Fibroblast of lung (primary cell): ENCODE measurements around the gene FAM47E. TPM values are rescaled to one million over a fixed set of nuclear protein-coding genes. Genes with fewer than 3 reads are reported as not detected.

Source experiments
- DNase-seq, 2 donors: peaks; one replicate each; pipeline versions ENCODE4 v3.0.0 to v3.0.0-alpha.2; 2010; ENCODE audit warnings: low read depth in 2 of 2
- H2AFZ ChIP-seq: 2 replicates; pipeline ENCODE4 v1.5.1; 2012; ENCODE audit warnings: low read length, control low read depth, inconsistent platforms
- H3K27ac ChIP-seq: 2 replicates; pipeline ENCODE4 v1.5.1; 2011; ENCODE audit warnings: low read length, control low read depth; ENCODE audit not compliant: insufficient read depth
- H3K27me3 ChIP-seq: 2 replicates; pipeline ENCODE4 v1.5.1; 2011; ENCODE audit warnings: mild to moderate bottlenecking, low read length; ENCODE audit not compliant: control insufficient read depth, insufficient read depth
- H3K36me3 ChIP-seq: 2 replicates; pipeline ENCODE4 v1.5.1; 2011; ENCODE audit warnings: low read length; ENCODE audit not compliant: control insufficient read depth, insufficient read depth
- H3K4me1 ChIP-seq: 2 replicates; pipeline ENCODE4 v1.5.1; 2011; ENCODE audit warnings: low read length; ENCODE audit not compliant: control insufficient read depth, insufficient read depth; ENCODE audit errors: extremely low read depth
- H3K4me2 ChIP-seq: 2 replicates; pipeline ENCODE4 v1.5.1; 2011; ENCODE audit warnings: low read length, control low read depth; ENCODE audit not compliant: insufficient read depth; ENCODE audit errors: extremely low read depth
- H3K4me3 ChIP-seq, 4 experiments: fragments of 200-600 bp in 1 of 4; sonication (generic) in 1 of 4; replicated peaks in 1 of 4; 2 replicates each; pipeline ENCODE4 v1.5.1; 2011 to 2016; ENCODE audit warnings: low read length in 4 of 4, low read depth in 3 of 4, mild to moderate bottlenecking in 3 of 4, control low read depth in 2 of 4, inconsistent platforms in 1 of 4, mixed read lengths in 1 of 4; ENCODE audit not compliant: insufficient read depth in 1 of 4; ENCODE audit errors: control extremely low read depth in 1 of 4
- H3K79me2 ChIP-seq: 2 replicates; pipeline ENCODE4 v1.5.1; 2012; ENCODE audit warnings: mild to moderate bottlenecking, low read length, inconsistent platforms; ENCODE audit not compliant: control insufficient read depth, insufficient read depth
- H3K9ac ChIP-seq: 2 replicates; pipeline ENCODE4 v1.5.1; 2011; ENCODE audit warnings: mild to moderate bottlenecking, low read length, control low read depth; ENCODE audit not compliant: insufficient read depth
- H3K9me3 ChIP-seq: 2 replicates; pipeline ENCODE4 v1.5.1; 2012; ENCODE audit warnings: low read depth, low read length; ENCODE audit not compliant: control insufficient read depth, insufficient read depth
- H4K20me1 ChIP-seq: 2 replicates; pipeline ENCODE4 v1.5.1; 2011; ENCODE audit warnings: low read length; ENCODE audit not compliant: control insufficient read depth, insufficient read depth; ENCODE audit errors: extremely low read depth
- EZH2 ChIP-seq: IDR thresholded peaks from 2 replicates; pipeline ENCODE4 v1.5.1; 2012; ENCODE audit warnings: low read length, control low read depth, mild to moderate bottlenecking; ENCODE audit errors: missing control alignments
- polyA plus RNA-seq, 2 donors: library from polyadenylated mRNA; depleted of rRNA in 1 of 2; stranded (reverse) in 1 of 2; unstranded in 1 of 2; fragments of >200 nt; gene quantifications; 2 replicates each; pipeline ENCODE4 v1.2.1, GENCODE V29; 2011 to 2012; ENCODE audit warnings: missing spikeins in 1 of 2
- total RNA-seq: library from RNA; depleted of rRNA; stranded (reverse); fragments of >200 nt; gene quantifications from 2 replicates; pipeline ENCODE4 v1.2.1, GENCODE V29; 2014
- TF ChIP-seq, protein P1 (sequence below), 2 donors: IDR thresholded peaks in 1 of 2; conservative IDR thresholded peaks in 1 of 2; 1 replicate in 1 of 2; 2 replicates in 1 of 2; pipeline ENCODE4 v1.5.1; 2011 to 2012; ENCODE audit warnings: low read length in 2 of 2, control low read depth in 1 of 2, inconsistent platforms in 1 of 2, low read depth in 1 of 2, mild to moderate bottlenecking in 1 of 2

FAM47E gene
- total and polyA plus RNA-seq, 2 donors (not counting 1 experiment from before 2014, with no cell fraction given) = 0.12 to 0.99 TPM

DNA sequence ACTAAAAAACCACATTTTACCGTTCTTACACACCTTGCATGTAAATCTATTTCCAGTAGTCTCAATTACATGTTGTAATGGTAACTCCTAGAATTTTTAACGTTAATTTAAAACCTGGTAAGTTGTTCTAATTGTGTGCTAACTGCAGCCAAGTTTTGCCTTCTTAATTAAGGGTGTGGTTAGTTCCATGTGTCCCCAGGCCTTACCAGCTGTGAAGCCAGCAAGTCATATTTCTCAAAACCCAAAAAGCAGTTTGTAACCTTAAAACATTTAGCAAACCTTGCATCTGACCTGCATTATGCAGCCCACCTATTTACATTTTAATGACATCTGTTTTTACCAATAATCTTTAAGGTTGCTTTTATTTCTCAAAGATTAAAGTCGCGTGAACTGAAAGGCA, 18.4 kb upstream of the FAM47E start:
- TF ChIP-seq EZH2 = no peak
- TF ChIP-seq, protein P1, sequence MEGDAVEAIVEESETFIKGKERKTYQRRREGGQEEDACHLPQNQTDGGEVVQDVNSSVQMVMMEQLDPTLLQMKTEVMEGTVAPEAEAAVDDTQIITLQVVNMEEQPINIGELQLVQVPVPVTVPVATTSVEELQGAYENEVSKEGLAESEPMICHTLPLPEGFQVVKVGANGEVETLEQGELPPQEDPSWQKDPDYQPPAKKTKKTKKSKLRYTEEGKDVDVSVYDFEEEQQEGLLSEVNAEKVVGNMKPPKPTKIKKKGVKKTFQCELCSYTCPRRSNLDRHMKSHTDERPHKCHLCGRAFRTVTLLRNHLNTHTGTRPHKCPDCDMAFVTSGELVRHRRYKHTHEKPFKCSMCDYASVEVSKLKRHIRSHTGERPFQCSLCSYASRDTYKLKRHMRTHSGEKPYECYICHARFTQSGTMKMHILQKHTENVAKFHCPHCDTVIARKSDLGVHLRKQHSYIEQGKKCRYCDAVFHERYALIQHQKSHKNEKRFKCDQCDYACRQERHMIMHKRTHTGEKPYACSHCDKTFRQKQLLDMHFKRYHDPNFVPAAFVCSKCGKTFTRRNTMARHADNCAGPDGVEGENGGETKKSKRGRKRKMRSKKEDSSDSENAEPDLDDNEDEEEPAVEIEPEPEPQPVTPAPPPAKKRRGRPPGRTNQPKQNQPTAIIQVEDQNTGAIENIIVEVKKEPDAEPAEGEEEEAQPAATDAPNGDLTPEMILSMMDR (conservative IDR thresholded peaks at IDR 0.05 in 1 of 2, IDR thresholded peaks at IDR 0.05 in 1 of 2; ENCODE audit: low read depth in 1 of 2, low read length in 2 of 2) = no peak
- Histone ChIP-seq H3K4me2 (no peak overlapping the region), H4K20me1 (no peaks in the 10 kb centered on the region), H3K36me3 (no peaks in the 10 kb centered on the region), H3K27ac (no peak overlapping the region), H3K9ac (no peak overlapping the region), H2AFZ (no peak overlapping the region), H3K4me1 (peaks cover 3% of the 10 kb centered on the region), H3K79me2 (no peaks in the 10 kb centered on the region), H3K4me3 (no peak overlapping the region), H3K27me3 (no peaks in the 10 kb centered on the region), H3K9me3 (no peaks in the 10 kb centered on the region)
- no peak for DNase-seq

DNA sequence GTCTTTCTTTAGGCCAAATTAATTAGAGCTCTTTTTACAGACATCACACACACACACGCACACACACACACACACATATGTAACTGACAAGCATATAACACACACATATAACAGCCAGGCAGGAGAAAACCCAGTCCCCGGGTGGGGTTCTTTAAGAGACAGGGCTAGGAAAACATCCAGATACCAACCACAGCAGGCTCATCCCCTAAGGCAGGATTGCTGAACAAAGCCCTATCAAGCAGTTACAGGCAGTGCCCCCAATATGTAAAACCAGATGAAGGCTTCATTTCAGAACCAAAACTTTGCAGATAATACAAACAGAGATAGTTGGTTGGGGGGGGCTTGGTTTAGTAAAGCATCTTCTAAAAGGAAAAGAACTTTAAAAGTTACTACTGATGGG, 18.0 kb upstream of the FAM47E start:
- Histone ChIP-seq H3K9ac (no peak overlapping the region), H3K4me2 (no peak overlapping the region), H2AFZ (no peak overlapping the region), H3K4me1 (peaks cover 3% of the 10 kb centered on the region), H3K4me3 (no peak overlapping the region), H3K79me2 (no peaks in the 10 kb centered on the region), H3K36me3 (no peaks in the 10 kb centered on the region), H3K27ac (no peak overlapping the region), H3K9me3 (no peaks in the 10 kb centered on the region), H4K20me1 (no peaks in the 10 kb centered on the region), H3K27me3 (no peaks in the 10 kb centered on the region)
- DNase-seq = no peak
- TF ChIP-seq, protein P1 (conservative IDR thresholded peaks at IDR 0.05 in 1 of 2, IDR thresholded peaks at IDR 0.05 in 1 of 2; ENCODE audit: low read depth in 1 of 2, low read length in 2 of 2) = no peak
- TF ChIP-seq EZH2 = no peak

DNA sequence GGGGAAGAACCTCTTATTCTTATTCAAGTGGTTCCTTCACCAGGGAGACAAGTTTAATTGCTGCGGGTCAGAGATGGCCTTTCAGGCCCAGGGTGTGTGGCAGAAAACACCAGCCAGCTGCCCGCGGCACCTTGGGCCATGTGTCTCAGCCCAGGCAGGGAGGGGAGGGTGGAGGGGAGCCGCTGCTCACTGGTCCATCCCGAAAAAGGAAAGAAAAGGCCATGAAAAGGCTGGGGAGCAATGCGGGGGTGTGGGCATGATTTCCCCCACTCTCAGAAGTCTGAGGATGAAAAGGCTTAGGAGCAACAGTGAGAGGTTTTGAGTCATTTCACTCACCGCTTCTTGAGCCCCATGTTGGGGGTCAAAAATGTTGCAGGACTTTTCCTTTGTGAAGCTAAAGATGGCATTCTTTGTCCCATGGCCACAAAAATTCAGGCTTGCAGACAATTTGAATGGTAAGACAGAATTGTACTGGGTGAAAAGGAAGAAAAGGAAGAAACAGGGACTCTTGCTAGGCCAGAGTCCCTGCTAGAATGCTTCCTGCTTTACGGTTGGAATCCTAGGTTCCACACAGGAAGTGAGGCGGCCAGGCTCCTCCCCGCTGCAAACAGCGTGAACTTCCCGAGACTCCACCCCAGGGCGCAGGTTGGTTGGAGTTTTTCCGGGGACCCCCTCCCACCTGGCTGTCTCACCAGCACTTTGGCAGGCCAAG, 17.4 kb upstream of the FAM47E start:
- H3K9me3 ChIP-seq = no peaks in the 10 kb centered on the region
- no peaks in the 10 kb centered on the region for H3K79me2 ChIP-seq
- H3K4me3 ChIP-seq = no peak overlapping the region
- no peak for TF ChIP-seq EZH2
- TF ChIP-seq, protein P1 (conservative IDR thresholded peaks at IDR 0.05 in 1 of 2, IDR thresholded peaks at IDR 0.05 in 1 of 2; ENCODE audit: low read depth in 1 of 2, low read length in 2 of 2) = no peak
- no peak overlapping the region for H3K27ac ChIP-seq
- H3K4me2 ChIP-seq = no peak overlapping the region
- DNase-seq = no peak
- H4K20me1 ChIP-seq = no peaks in the 10 kb centered on the region
- H3K9ac ChIP-seq = no peak overlapping the region
- H3K4me1 ChIP-seq = peaks cover 3% of the 10 kb centered on the region
- no peak overlapping the region for H2AFZ ChIP-seq
- H3K36me3 ChIP-seq = no peaks in the 10 kb centered on the region
- H3K27me3 ChIP-seq = no peaks in the 10 kb centered on the region
